Lower leg skin (tissue), 4 donors: ENCODE results near the gene TBCC. TPM values are rescaled to one million over a fixed set of nuclear protein-coding genes. Genes with fewer than 3 reads are reported as not detected.

Experiments
- DNase-seq, 2 donors: peaks; one replicate each; pipeline ENCODE4 v3.0.0-alpha.2; 2019; ENCODE audit warnings: low spot score in 2 of 2
- H3K4me3 ChIP-seq: fragments of 200-600 bp; sonication (generic); 2 replicates; pipeline ENCODE4 v1.5.1; 2017; ENCODE audit warnings: mild to moderate bottlenecking, low read depth; ENCODE audit not compliant: poor library complexity, severe bottlenecking
- CTCF ChIP-seq, 3 donors: fragments of 450-650 bp; IDR thresholded peaks; one replicate each; pipeline ENCODE4 v1.5.1; 2016; ENCODE audit warnings: antibody characterized with exemption in 3 of 3, mild to moderate bottlenecking in 3 of 3, moderate library complexity in 2 of 3
- POLR2A ChIP-seq, 2 donors: fragments of 450-650 bp; IDR thresholded peaks; one replicate each; pipeline ENCODE4 v1.6.1; 2016 to 2017; ENCODE audit warnings: antibody characterized with exemption in 2 of 2, mild to moderate bottlenecking in 1 of 2, moderate library complexity in 1 of 2
- WGBS, 2 donors: methylation state at CpG; one replicate each; pipeline ENCODE4 v1.1.5; 2018; 5-methylcytosine and 5-hydroxymethylcytosine counted together
- intact Hi-C: fragments of 100-400 bp; cut with DNase I; formaldehyde crosslinking; loops from one replicate; pipeline ENCODE4 v1.15.0; 2023; ENCODE audit warnings: low total_unique reads
- total RNA-seq, 4 donors: library from RNA; depleted of rRNA; stranded (reverse); fragments of >200 nt; gene quantifications; one replicate each; pipeline ENCODE4 v1.1.0, GENCODE V29; 2016

Gene TBCC
- total RNA-seq, 4 donors from 2014 or later = 40.3 to 55.5 (median 45.3) TPM

GRCh38 chr6:42766163-42766670, 20.3 kb upstream of the TBCC start:
- intact Hi-C loops = no loop called here
- DNase-seq = no peak
- H3K4me3 ChIP-seq = no peak overlapping the region
- WGBS, 2 donors = 82 to 91% methylated on average over 5 of the region's 5 CpGs
- no peak for TF ChIP-seq POLR2A (IDR thresholded peaks at IDR 0.05)
- TF ChIP-seq CTCF (IDR thresholded peaks at IDR 0.05) = no peak

GRCh38 chr6:42764911-42765648, 19.2 kb upstream of the TBCC start:
- intact Hi-C loops = no loop called here
- H3K4me3 ChIP-seq = no peak overlapping the region
- 81% methylated on average over 9 of the region's 9 CpGs for WGBS, 2 donors
- TF ChIP-seq CTCF (IDR thresholded peaks at IDR 0.05) (no peak), POLR2A (IDR thresholded peaks at IDR 0.05) (no peak)
- DNase-seq = no peak

GRCh38 chr6:42762950-42763349, 17.0 kb upstream of the TBCC start:
- no peak for DNase-seq
- 78 to 81% methylated on average over 3 of the region's 3 CpGs for WGBS, 2 donors
- no peak overlapping the region for H3K4me3 ChIP-seq
- TF ChIP-seq POLR2A (IDR thresholded peaks at IDR 0.05) (no peak), CTCF (IDR thresholded peaks at IDR 0.05) (no peak)
- intact Hi-C loops = no loop called here

GRCh38 chr6:42762426-42762859, 16.5 kb upstream of the TBCC start:
- no peak overlapping the region for H3K4me3 ChIP-seq
- WGBS, 2 donors = 76 to 79% methylated on average over 3 of the region's 3 CpGs
- DNase-seq = no peak
- intact Hi-C loops = no loop called here
- TF ChIP-seq CTCF (IDR thresholded peaks at IDR 0.05) (no peak), POLR2A (IDR thresholded peaks at IDR 0.05) (no peak)

GRCh38 chr6:42761287-42762067, 15.6 kb upstream of the TBCC start:
- WGBS, 2 donors = 90 to 91% methylated on average over 8 of the region's 8 CpGs
- H3K4me3 ChIP-seq = no peak overlapping the region
- no peak for DNase-seq
- TF ChIP-seq POLR2A (IDR thresholded peaks at IDR 0.05) = no peak
- TF ChIP-seq CTCF (IDR thresholded peaks at IDR 0.05) = no peak
- intact Hi-C loops = no loop called here
